Neutrophil (primary cell): ENCODE results near the gene JAGN1.

Experiments used
- H3K27ac ChIP-seq: fragments of 200-600 bp; sonication (generic); 2 replicates; pipeline ENCODE4 v1.5.1; 2016; ENCODE audit warnings: mild to moderate bottlenecking, moderate library complexity
- H3K27me3 ChIP-seq: fragments of 200-600 bp; sonication (generic); 2 replicates; pipeline ENCODE4 v1.6.0; 2016; ENCODE audit warnings: mild to moderate bottlenecking
- H3K36me3 ChIP-seq: fragments of 200-600 bp; sonication (generic); 2 replicates; pipeline ENCODE4 v1.5.1; 2017
- H3K4me1 ChIP-seq, 2 experiments: fragments of 200-600 bp in 1 of 2; sonication (generic) in 1 of 2; 1 replicate in 1 of 2; 2 replicates in 1 of 2; pipeline versions ENCODE4 v1.5.1 to v1.6.1; 2013 to 2016; ENCODE audit warnings: low read depth in 1 of 2, low read length in 1 of 2, mild to moderate bottlenecking in 1 of 2, moderate library complexity in 1 of 2; ENCODE audit not compliant: control insufficient read depth in 1 of 2, insufficient read depth in 1 of 2
- H3K4me3 ChIP-seq, 2 experiments: fragments of 200-600 bp in 1 of 2; sonication (generic) in 1 of 2; 1 replicate in 1 of 2; 2 replicates in 1 of 2; pipeline ENCODE4 v1.5.1; 2013 to 2016; ENCODE audit warnings: low read depth in 1 of 2, low read length in 1 of 2, mild to moderate bottlenecking in 1 of 2, moderate library complexity in 1 of 2
- H3K9me3 ChIP-seq: fragments of 200-600 bp; sonication (generic); 2 replicates; pipeline ENCODE4 v1.5.1; 2016
- TF ChIP-seq, protein P1 (sequence below): fragments of 200-600 bp; sonication (generic); IDR thresholded peaks from 2 replicates; pipeline ENCODE4 v1.5.1; 2016; ENCODE audit warnings: antibody characterized with exemption

The JAGN1 gene

DNA sequence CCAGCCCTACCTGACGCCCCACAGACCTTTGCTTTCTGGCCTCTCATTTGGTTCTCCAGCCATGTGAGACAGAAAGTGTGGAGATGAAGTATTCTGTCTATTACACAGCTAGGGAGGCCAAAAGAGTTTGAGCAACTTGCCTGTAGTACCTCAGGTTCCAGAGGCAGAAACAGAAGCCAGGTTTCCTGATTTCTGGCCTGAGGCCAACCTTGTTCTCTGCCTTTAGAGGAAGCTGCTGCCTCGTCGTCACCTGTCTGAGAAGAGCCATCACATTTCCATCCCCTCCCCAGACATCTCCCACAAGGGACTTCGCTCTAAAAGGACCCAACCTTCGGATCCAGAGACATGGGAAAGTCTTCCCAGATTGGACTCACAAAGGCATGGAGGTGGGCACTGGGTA is 16.1 kb downstream of the JAGN1 start:
- no peak overlapping the region for H3K27ac ChIP-seq
- H3K9me3 ChIP-seq = no peaks in the 10 kb centered on the region
- H3K36me3 ChIP-seq = no peaks in the 10 kb centered on the region
- no peaks in the 10 kb centered on the region for H3K27me3 ChIP-seq
- H3K4me3 ChIP-seq = no peak overlapping the region
- TF ChIP-seq, protein P1, sequence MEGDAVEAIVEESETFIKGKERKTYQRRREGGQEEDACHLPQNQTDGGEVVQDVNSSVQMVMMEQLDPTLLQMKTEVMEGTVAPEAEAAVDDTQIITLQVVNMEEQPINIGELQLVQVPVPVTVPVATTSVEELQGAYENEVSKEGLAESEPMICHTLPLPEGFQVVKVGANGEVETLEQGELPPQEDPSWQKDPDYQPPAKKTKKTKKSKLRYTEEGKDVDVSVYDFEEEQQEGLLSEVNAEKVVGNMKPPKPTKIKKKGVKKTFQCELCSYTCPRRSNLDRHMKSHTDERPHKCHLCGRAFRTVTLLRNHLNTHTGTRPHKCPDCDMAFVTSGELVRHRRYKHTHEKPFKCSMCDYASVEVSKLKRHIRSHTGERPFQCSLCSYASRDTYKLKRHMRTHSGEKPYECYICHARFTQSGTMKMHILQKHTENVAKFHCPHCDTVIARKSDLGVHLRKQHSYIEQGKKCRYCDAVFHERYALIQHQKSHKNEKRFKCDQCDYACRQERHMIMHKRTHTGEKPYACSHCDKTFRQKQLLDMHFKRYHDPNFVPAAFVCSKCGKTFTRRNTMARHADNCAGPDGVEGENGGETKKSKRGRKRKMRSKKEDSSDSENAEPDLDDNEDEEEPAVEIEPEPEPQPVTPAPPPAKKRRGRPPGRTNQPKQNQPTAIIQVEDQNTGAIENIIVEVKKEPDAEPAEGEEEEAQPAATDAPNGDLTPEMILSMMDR = no peak
- H3K4me1 ChIP-seq = peaks cover 12% of the 10 kb centered on the region in 2 experiments

DNA sequence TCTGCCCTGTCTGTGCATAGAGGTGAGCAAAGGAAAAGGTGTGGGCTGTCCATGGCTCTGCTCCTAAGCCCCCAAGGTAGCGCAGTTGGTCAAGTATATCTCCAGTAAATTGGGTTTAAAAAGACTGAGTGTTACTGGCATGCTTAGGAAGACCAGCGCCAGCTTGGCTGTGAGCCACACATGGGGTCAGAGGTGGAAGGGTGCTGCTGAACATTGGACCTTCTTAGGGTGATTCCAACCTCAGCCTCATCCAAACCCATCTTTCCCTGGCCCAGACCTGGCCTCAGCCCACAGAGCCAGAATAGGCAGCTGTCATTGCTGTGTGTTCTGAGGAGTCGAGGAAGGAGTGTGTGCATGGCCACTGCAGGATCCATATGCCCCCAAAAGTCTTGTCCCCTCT is 17.9 kb downstream of the JAGN1 start:
- TF ChIP-seq, protein P1 = no peak
- H3K36me3 ChIP-seq = no peaks in the 10 kb centered on the region
- no peak overlapping the region for H3K4me3 ChIP-seq
- H3K27ac ChIP-seq = no peak overlapping the region
- H3K9me3 ChIP-seq = no peaks in the 10 kb centered on the region
- peaks cover 4 to 6% of the 10 kb centered on the region in 2 experiments for H3K4me1 ChIP-seq
- no peaks in the 10 kb centered on the region for H3K27me3 ChIP-seq

- Histone ChIP-seq H3K9me3 (no peaks in the 10 kb centered on the region), H3K36me3 (no peaks in the 10 kb centered on the region), H3K27ac (no peak overlapping the region), H3K4me1 (peaks cover 5 to 6% of the 10 kb centered on the region in 2 experiments), H3K27me3 (no peaks in the 10 kb centered on the region), H3K4me3 (no peak overlapping the region)
- TF ChIP-seq, protein P1 = no peak
These were observed 19.0 kb downstream of the JAGN1 start for GRCh38 chr3:9909221-9910013.

- no peaks in the 10 kb centered on the region for H3K36me3 ChIP-seq
- peaks cover 29% of the 10 kb centered on the region in 2 experiments for H3K4me1 ChIP-seq
- no peaks in the 10 kb centered on the region for H3K9me3 ChIP-seq
- TF ChIP-seq, protein P1 = no peak
- H3K27ac ChIP-seq = no peak overlapping the region
- H3K4me3 ChIP-seq = no peak overlapping the region
- no peaks in the 10 kb centered on the region for H3K27me3 ChIP-seq
These were observed 21.5 kb downstream of the JAGN1 start for GRCh38 chr3:9911863-9912262.

DNA sequence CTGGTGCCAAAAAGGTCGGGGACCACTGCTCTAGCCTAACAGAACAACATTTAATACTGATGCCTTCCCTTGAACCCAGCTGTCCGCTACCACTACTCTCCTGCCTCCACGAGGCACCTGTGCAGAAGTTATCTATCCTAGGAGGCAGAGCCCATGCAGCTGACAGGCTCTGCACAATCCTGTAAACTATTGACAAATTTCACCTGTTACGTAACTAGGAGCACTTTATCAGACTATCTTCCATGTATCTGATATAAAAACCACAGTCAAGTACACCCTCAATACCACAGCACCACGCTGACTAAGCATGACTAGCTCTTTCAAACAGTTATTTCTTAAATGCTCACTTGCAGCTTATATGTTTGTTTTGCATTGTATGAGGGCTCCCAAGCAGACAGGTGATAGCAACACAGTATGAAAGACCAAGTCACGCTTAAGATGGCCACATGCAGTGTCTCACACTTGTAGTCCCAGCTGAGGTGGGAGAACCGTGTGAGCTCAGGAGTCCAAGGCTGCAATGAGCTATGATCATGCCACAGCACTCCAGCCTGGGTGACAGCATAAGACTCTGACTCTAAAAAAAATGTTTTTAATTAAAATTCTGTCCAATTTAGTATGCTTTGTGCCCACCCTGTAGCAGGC is 22.0 kb downstream of the JAGN1 start:
- Histone ChIP-seq H3K27ac (no peak overlapping the region), H3K9me3 (no peaks in the 10 kb centered on the region), H3K4me3 (no peak overlapping the region), H3K4me1 (peaks cover 32 to 34% of the 10 kb centered on the region in 2 experiments), H3K36me3 (no peaks in the 10 kb centered on the region), H3K27me3 (no peaks in the 10 kb centered on the region)
- TF ChIP-seq, protein P1 = no peak
